Stomach smooth muscle (tissue), 2 donors: ENCODE measurements around the gene HOXA2.

Source experiments
- H3K27ac ChIP-seq: one replicate; pipeline ENCODE4 v1.7.0; 2013; ENCODE audit warnings: mild to moderate bottlenecking, low read length, inconsistent platforms
- H3K27me3 ChIP-seq, 2 donors: one replicate each; pipeline ENCODE4 v1.7.0; 2013; ENCODE audit warnings: low read length in 2 of 2; ENCODE audit not compliant: insufficient read depth in 2 of 2, control insufficient read depth in 1 of 2
- H3K36me3 ChIP-seq, 2 donors: one replicate each; pipeline ENCODE4 v1.7.0; 2013; ENCODE audit warnings: low read length in 2 of 2; ENCODE audit not compliant: control insufficient read depth in 2 of 2, insufficient read depth in 2 of 2
- H3K4me1 ChIP-seq: one replicate; pipeline ENCODE4 v1.7.0; 2013; ENCODE audit warnings: low read length; ENCODE audit not compliant: control insufficient read depth, insufficient read depth
- H3K4me3 ChIP-seq, 2 donors: one replicate each; pipeline ENCODE4 v1.7.0; 2013; ENCODE audit warnings: low read length in 2 of 2
- H3K9ac ChIP-seq, 2 donors: one replicate each; pipeline ENCODE4 v1.7.0; 2013; ENCODE audit warnings: low read length in 2 of 2, mild to moderate bottlenecking in 1 of 2
- H3K9me3 ChIP-seq, 2 donors: one replicate each; pipeline ENCODE4 v1.7.0; 2013; ENCODE audit warnings: low read length in 2 of 2; ENCODE audit not compliant: control insufficient read depth in 2 of 2
- donor health status: healthy.
- donor health status: Pancreatic carcinoma.

The HOXA2 gene

DNA sequence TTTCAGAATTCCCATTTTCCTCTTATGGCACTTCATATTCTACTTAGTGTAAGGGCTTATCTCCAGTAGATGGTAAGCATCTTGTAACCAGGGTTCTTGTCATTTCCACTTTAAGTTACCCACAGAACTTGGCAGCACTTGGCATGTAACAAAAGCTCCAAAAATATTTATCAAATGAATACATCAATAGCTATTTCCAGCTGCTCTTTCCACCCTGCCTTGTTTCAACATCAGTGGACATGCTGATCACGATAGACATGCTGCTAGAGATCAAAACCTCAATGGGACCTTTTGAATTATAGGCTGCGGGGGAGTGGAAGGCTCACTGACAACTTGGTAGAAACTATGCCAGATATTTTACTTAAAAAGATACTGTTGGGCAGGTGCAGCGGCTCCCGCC is 39.5 kb downstream of the HOXA2 start:
- H3K4me3 ChIP-seq, result no peak overlapping the region
- no peak overlapping the region for H3K27ac ChIP-seq
- no peaks in the 10 kb centered on the region for H3K36me3 ChIP-seq
- H3K27me3 ChIP-seq, result no peaks in the 10 kb centered on the region
- H3K9ac ChIP-seq, result no peak overlapping the region
- no peaks in the 10 kb centered on the region for H3K9me3 ChIP-seq
- no peaks in the 10 kb centered on the region for H3K4me1 ChIP-seq

DNA sequence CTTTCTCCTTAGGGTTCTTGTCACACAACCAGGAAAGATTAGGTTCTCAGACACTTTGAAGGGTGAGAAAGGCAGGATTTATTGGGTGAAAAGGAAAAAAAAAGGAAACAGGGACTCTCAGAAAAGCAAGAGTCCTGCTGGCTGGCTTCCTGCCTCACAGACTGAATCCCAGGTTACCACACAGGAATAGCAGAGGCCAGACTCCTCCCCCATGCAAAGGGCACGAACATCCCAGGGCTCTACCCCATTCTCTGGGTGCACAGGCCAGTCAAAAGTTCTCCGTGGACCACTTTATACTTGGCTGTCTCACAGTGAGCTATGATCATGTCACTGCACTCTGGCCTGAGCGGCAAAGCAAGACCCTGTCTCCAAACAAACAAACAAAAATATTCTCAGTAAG is 49.3 kb downstream of the HOXA2 start:
- Histone ChIP-seq H3K4me3 (no peak overlapping the region), H3K4me1 (no peaks in the 10 kb centered on the region), H3K9ac (no peak overlapping the region), H3K27me3 (no peaks in the 10 kb centered on the region), H3K27ac (no peak overlapping the region), H3K9me3 (no peaks in the 10 kb centered on the region), H3K36me3 (no peaks in the 10 kb centered on the region)

DNA sequence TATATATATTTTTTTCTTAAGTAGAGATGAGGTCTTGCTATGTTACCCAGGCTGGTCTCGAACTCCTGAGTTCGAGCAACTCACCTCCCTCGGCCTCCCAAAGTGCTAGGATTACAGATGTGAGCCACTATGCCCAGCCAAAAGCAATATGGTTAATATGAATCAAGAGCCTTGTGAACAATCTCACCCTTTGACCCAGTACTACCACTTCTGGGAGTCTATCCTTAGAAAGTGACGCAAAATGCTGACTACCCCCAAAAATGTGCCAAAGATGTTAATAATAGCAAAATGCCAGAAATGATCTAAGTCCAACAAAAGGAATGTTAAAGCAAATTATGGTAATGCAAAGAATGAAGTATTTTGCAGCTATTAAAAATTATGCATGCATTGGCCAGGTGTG is 51.0 kb downstream of the HOXA2 start:
- Histone ChIP-seq H3K4me3 (no peak overlapping the region), H3K36me3 (no peaks in the 10 kb centered on the region), H3K9me3 (no peaks in the 10 kb centered on the region), H3K27ac (no peak overlapping the region), H3K9ac (no peak overlapping the region), H3K4me1 (no peaks in the 10 kb centered on the region), H3K27me3 (no peaks in the 10 kb centered on the region)
